Hepatocyte (in vitro differentiated cells): ENCODE data around the gene SHROOM2.

Source experiments
- EZH2phosphoT487 ChIP-seq: fragments of 200-600 bp; sonication (generic); IDR thresholded peaks from one replicate; pipeline ENCODE4 v1.6.1; 2018; ENCODE audit warnings: antibody characterized with exemption, mild to moderate bottlenecking, low read depth, moderate library complexity; ENCODE audit not compliant: unreplicated experiment, severe bottlenecking
- TF ChIP-seq, protein P1 (sequence below): fragments of 200-600 bp; sonication (generic); IDR thresholded peaks from 2 replicates; pipeline ENCODE4 v1.5.1; 2016; ENCODE audit warnings: antibody characterized with exemption, mild to moderate bottlenecking; ENCODE audit not compliant: poor library complexity

- TF ChIP-seq, protein P1, sequence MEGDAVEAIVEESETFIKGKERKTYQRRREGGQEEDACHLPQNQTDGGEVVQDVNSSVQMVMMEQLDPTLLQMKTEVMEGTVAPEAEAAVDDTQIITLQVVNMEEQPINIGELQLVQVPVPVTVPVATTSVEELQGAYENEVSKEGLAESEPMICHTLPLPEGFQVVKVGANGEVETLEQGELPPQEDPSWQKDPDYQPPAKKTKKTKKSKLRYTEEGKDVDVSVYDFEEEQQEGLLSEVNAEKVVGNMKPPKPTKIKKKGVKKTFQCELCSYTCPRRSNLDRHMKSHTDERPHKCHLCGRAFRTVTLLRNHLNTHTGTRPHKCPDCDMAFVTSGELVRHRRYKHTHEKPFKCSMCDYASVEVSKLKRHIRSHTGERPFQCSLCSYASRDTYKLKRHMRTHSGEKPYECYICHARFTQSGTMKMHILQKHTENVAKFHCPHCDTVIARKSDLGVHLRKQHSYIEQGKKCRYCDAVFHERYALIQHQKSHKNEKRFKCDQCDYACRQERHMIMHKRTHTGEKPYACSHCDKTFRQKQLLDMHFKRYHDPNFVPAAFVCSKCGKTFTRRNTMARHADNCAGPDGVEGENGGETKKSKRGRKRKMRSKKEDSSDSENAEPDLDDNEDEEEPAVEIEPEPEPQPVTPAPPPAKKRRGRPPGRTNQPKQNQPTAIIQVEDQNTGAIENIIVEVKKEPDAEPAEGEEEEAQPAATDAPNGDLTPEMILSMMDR = no peak
- no peak for TF ChIP-seq EZH2phosphoT487
Measured at GRCh38 chrX:9821572-9821971, 35.3 kb downstream of the SHROOM2 start.
